WI38 (cell line): ENCODE results near the gene TAOK3.

Experiments used
- H3K4me3 ChIP-seq: 2 replicates; pipeline ENCODE4 v1.5.1; 2011; ENCODE audit warnings: low read depth, mild to moderate bottlenecking, control low read depth, low read length
- TF ChIP-seq, protein P1 (sequence below): IDR thresholded peaks from 2 replicates; pipeline ENCODE4 v1.5.1; 2012; ENCODE audit warnings: low read depth, mild to moderate bottlenecking, control low read depth, low read length

TAOK3 gene

GRCh38 chr12:118353721-118354120 lies 19.0 kb downstream of the TAOK3 start:
- no peak overlapping the region for H3K4me3 ChIP-seq
- TF ChIP-seq, protein P1, sequence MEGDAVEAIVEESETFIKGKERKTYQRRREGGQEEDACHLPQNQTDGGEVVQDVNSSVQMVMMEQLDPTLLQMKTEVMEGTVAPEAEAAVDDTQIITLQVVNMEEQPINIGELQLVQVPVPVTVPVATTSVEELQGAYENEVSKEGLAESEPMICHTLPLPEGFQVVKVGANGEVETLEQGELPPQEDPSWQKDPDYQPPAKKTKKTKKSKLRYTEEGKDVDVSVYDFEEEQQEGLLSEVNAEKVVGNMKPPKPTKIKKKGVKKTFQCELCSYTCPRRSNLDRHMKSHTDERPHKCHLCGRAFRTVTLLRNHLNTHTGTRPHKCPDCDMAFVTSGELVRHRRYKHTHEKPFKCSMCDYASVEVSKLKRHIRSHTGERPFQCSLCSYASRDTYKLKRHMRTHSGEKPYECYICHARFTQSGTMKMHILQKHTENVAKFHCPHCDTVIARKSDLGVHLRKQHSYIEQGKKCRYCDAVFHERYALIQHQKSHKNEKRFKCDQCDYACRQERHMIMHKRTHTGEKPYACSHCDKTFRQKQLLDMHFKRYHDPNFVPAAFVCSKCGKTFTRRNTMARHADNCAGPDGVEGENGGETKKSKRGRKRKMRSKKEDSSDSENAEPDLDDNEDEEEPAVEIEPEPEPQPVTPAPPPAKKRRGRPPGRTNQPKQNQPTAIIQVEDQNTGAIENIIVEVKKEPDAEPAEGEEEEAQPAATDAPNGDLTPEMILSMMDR: no peak

GRCh38 chr12:118350908-118351559 lies 21.7 kb downstream of the TAOK3 start:
- no peak overlapping the region for H3K4me3 ChIP-seq
- TF ChIP-seq, protein P1: no peak

DNA sequence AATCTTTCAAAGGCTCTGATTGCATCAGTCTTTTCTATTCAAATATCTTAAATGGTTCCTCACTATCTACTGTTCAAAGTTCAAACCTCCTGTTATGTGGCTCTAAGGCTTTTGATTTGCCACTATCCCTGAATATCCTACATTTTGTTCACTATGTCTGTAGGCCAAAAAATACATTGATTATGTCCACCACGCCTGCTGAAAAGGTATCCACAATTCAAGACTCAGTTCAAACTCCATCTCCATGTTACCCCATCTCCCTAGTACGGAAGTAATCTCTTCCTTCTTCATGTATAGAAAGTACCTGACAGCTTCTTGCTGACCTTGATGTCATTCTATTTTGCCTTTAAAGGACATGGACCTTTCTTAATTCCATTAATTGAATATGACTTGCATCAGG lies 24.8 kb downstream of the TAOK3 start:
- H3K4me3 ChIP-seq: no peak overlapping the region
- TF ChIP-seq, protein P1: no peak

GRCh38 chr12:118346895-118347294 lies 25.8 kb downstream of the TAOK3 start:
- TF ChIP-seq, protein P1: no peak
- H3K4me3 ChIP-seq: no peak overlapping the region

- TF ChIP-seq, protein P1: no peak
- H3K4me3 ChIP-seq: no peak overlapping the region
Observed at GRCh38 chr12:118345355-118345754, 27.4 kb downstream of the TAOK3 start.

DNA sequence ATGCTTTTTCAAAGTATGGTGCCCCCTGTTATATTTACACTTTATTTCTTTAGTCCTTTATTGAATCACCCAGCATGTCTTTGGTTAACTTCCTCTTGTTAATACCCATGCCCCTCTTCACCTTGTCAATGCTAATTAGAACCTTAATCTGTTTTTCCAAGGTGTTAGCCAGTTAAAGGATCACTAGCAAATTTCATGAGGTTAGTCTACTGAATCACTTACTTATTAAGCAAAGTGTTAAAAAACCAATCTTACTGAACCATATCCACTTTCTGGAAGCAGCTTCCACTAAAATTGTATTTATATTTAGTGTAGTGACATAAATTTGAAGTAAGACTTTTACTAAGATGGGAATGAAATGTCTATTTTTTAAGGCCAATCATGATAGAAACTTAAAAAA lies 27.9 kb downstream of the TAOK3 start:
- H3K4me3 ChIP-seq: no peak overlapping the region
- TF ChIP-seq, protein P1: no peak

DNA sequence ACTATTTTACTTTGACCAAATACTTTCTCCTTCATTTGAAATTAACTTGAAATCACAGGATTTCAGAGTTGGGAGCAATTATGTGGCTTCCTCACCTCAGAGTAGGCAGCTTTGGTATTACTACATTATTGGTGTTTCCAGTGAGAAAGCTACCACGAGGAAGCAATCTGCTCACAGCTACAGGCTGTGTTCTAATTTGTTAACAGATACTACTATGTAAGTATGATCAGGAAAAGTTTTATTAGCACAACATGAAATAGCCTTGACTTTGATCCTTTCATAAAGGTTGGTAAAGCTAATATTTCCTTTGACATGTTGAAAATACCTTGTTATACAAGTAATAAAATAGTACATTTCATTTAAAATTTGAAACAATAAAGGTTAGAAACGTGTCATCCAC lies 30.6 kb downstream of the TAOK3 start:
- H3K4me3 ChIP-seq: no peak overlapping the region
- TF ChIP-seq, protein P1: no peak
